Liver (tissue), 3 donors: ENCODE measurements around the gene CERS4.

Source experiments
- ATF3 ChIP-seq: IDR thresholded peaks from 2 replicates; pipeline ENCODE4 v1.6.1; 2016; ENCODE audit warnings: antibody characterized with exemption
- CTCF ChIP-seq: fragments of 150-350 bp; IDR thresholded peaks from 2 replicates; pipeline ENCODE4 v1.5.1; 2017; ENCODE audit warnings: improper control_type of control experiment, low read depth, low read length; ENCODE audit not compliant: missing input control
- JUND ChIP-seq, 2 donors: IDR thresholded peaks; 2 replicates each; pipeline ENCODE4 v1.6.1; 2016; ENCODE audit warnings: antibody characterized with exemption in 2 of 2
- RAD21 ChIP-seq, 2 donors: IDR thresholded peaks; 2 replicates each; pipeline ENCODE4 v1.6.1; 2016; ENCODE audit warnings: antibody characterized with exemption in 2 of 2, mild to moderate bottlenecking in 2 of 2
- REST ChIP-seq: IDR thresholded peaks from 2 replicates; pipeline ENCODE4 v1.6.1; 2016; ENCODE audit warnings: antibody characterized with exemption, mild to moderate bottlenecking
- SP1 ChIP-seq: IDR thresholded peaks from 2 replicates; pipeline ENCODE4 v1.6.1; 2018; ENCODE audit warnings: antibody characterized with exemption, mild to moderate bottlenecking
- TAF1 ChIP-seq: conservative IDR thresholded peaks from 2 replicates; pipeline ENCODE4 v1.6.1; 2016; ENCODE audit warnings: antibody characterized with exemption, mild to moderate bottlenecking
- ZBTB33 ChIP-seq: IDR thresholded peaks from 2 replicates; pipeline ENCODE4 v1.6.1; 2016; ENCODE audit warnings: antibody characterized with exemption
- donor health status: healthy.
- donor health status: healthy.

GRCh38 chr19:8215783-8216182 lies 6.6 kb downstream of the CERS4 start:
- TF ChIP-seq CTCF (no peak), SP1 (no peak), ZBTB33 (no peak), REST (no peak), RAD21 (IDR thresholded peaks at IDR 0.05) (no peak), ATF3 (no peak), TAF1 (no peak), JUND (IDR thresholded peaks at IDR 0.05) (no peak)
